CD4-positive, alpha-beta T cell (primary cell): ENCODE measurements around the gene ING3. TPM values are rescaled to one million over a fixed set of nuclear protein-coding genes. Genes with fewer than 3 reads are reported as not detected.

Experiments used
- ATAC-seq: fragments of 200-7000 bp; cut with Tn5 transposase; one replicate; pipeline ENCODE4 v1.10.0; 2022; ENCODE audit warnings: mild to moderate bottlenecking; ENCODE audit not compliant: poor library complexity
- CTCF ChIA-PET: fragments of 350-600 bp; sonication (Branson Sonifier 250); formaldehyde crosslinking; loops from one replicate; lab custom pipeline; 2021; ENCODE audit warnings: antibody characterized with exemption, inconsistent platforms; lab: Charles Lee
- POLR2A ChIA-PET: fragments of 350-600 bp; sonication (Branson Sonifier 250); formaldehyde crosslinking; loops from one replicate; lab custom pipeline; 2021; ENCODE audit warnings: antibody characterized with exemption, inconsistent platforms; lab: Charles Lee
- DNase-seq, 14 experiments: peaks; one replicate each; pipeline ENCODE4 v3.0.0-alpha.2; 2013 to 2020; ENCODE audit warnings: mixed read lengths in 2 of 14
- H3K27ac ChIP-seq, 2 donors: one replicate each; pipeline versions ENCODE4 v1.5.1 to v1.7.0; 2013; ENCODE audit warnings: low read length in 2 of 2, low read depth in 1 of 2, mild to moderate bottlenecking in 1 of 2
- H3K27me3 ChIP-seq, 2 experiments: 1 replicate in 1 of 2; 2 replicates in 1 of 2; pipeline versions ENCODE4 v1.6.1 to v1.7.0; 2013; ENCODE audit warnings: low read length in 2 of 2, control low read depth in 1 of 2, mild to moderate bottlenecking in 1 of 2, moderate library complexity in 1 of 2; ENCODE audit not compliant: insufficient read depth in 2 of 2, control insufficient read depth in 1 of 2
- H3K36me3 ChIP-seq: one replicate; pipeline ENCODE4 v1.6.1; 2013; ENCODE audit warnings: low read length, control low read depth; ENCODE audit not compliant: insufficient read depth
- H3K4me1 ChIP-seq: one replicate; pipeline ENCODE4 v1.6.1; 2013; ENCODE audit warnings: low read length, control low read depth; ENCODE audit not compliant: insufficient read depth
- H3K4me3 ChIP-seq: one replicate; pipeline ENCODE4 v1.5.1; 2013; ENCODE audit warnings: mild to moderate bottlenecking, low read length, moderate library complexity
- H3K9me3 ChIP-seq, 2 experiments: 1 replicate in 1 of 2; 2 replicates in 1 of 2; pipeline versions ENCODE4 v1.6.1 to v1.7.0; 2013; ENCODE audit warnings: low read length in 2 of 2, mild to moderate bottlenecking in 2 of 2, control low read depth in 1 of 2, moderate library complexity in 1 of 2; ENCODE audit not compliant: control insufficient read depth in 1 of 2, insufficient read depth in 1 of 2
- H3K27ac Mint-ChIP-seq: one replicate; pipeline ENCODE4 v1.8.0; 2020; ENCODE audit warnings: mixed read lengths
- H3K27me3 Mint-ChIP-seq: one replicate; pipeline ENCODE4 v1.8.0; 2021; ENCODE audit warnings: mixed read lengths
- H3K36me3 Mint-ChIP-seq: one replicate; pipeline ENCODE4 v1.8.0; 2021; ENCODE audit warnings: low read depth, mixed read lengths
- H3K4me1 Mint-ChIP-seq: one replicate; pipeline ENCODE4 v1.8.0; 2021; ENCODE audit warnings: low read depth, mixed read lengths
- H3K4me3 Mint-ChIP-seq: one replicate; pipeline ENCODE4 v1.8.0; 2020; ENCODE audit warnings: mild to moderate bottlenecking, mixed read lengths
- H3K9me3 Mint-ChIP-seq: one replicate; pipeline ENCODE4 v1.8.0; 2020; ENCODE audit warnings: mixed read lengths
- CTCF ChIP-seq: fragments of 200-600 bp; IDR thresholded peaks from one replicate; pipeline ENCODE4 v1.8.0; 2022; ENCODE audit warnings: antibody characterized with exemption, mild to moderate bottlenecking
- intact Hi-C, 2 experiments: fragments of 100-400 bp; cut with DNase I in 1 of 2; cut with micrococcal nuclease in 1 of 2; formaldehyde crosslinking; loops; one replicate each; pipeline versions ENCODE4 v1.15.1 to v1.9.0; 2023 to 2025; cut with DNase I, micrococcal nuclease
- total RNA-seq, 174 experiments: library from RNA in 2 of 174; stranded (reverse) in 2 of 174; gene quantifications; one replicate each; pipeline ENCODE4 v1.2.3 and lab custom pipeline; 2021 to 2026

ING3 gene
- total RNA-seq, 2 experiments from 2014 or later = 37.9 to 39.3 TPM

GRCh38 chr7:120920591-120921274 lies 29.8 kb upstream of the ING3 start:
- intact Hi-C loops = no loop called here
- no peak overlapping the region for H3K27ac Mint-ChIP-seq
- ATAC-seq (no peak), DNase-seq (no peak)
- H3K4me3 ChIP-seq = no peak overlapping the region
- CTCF ChIA-PET = no interaction called here
- H3K36me3 Mint-ChIP-seq = no peaks in the 10 kb centered on the region
- no peaks in the 10 kb centered on the region for H3K4me1 ChIP-seq
- H3K27me3 Mint-ChIP-seq = peaks cover 30% of the 10 kb centered on the region
- no peaks in the 10 kb centered on the region for H3K36me3 ChIP-seq
- H3K9me3 Mint-ChIP-seq = no peaks in the 10 kb centered on the region
- no peaks in the 10 kb centered on the region for H3K4me1 Mint-ChIP-seq
- POLR2A ChIA-PET = no interaction called here
- H3K9me3 ChIP-seq = no peaks in the 10 kb centered on the region
- no peak overlapping the region for H3K27ac ChIP-seq
- H3K4me3 Mint-ChIP-seq = no peak overlapping the region
- no peaks in the 10 kb centered on the region for H3K27me3 ChIP-seq
- TF ChIP-seq CTCF = no peak

DNA sequence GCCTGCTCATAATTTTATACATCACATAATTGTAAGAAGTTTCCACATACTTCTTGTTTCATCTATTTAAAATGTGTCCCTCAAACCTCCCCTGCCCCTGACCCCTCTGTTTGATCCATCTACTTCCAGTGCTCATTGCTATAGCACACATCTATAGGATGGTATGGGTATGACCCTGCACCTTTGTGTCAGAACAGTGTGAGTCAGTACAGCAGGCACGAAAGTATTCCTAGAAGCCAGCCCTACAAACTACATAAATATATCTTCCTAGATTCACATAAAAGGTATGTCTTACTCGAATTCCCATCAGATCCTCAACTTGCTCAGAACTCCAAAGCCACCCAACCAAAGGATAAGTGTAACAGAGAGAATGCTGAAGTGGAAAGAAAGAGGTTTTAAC lies 25.7 kb upstream of the ING3 start:
- no peak overlapping the region for H3K4me3 Mint-ChIP-seq

DNA sequence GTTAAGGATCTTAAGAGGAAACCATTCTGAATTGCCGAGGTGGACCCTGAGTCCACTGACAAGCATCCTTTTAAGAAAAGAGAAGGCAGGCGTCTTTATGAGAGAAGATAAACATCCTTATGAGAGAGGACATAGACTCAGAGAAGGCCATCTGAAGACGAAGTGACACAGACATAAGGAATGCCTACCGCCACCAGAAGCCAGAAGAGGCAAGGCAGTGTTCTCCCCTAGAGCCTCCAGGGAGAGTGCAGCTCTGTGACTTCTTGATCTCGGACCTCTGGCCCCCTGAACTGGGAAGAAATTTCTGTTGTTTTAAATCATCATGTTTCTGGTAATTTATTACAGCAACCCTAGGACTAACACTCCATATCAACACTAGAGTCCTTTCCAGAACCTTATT lies 25.2 kb upstream of the ING3 start:
- no peak for TF ChIP-seq CTCF
- Mint-ChIP-seq H3K27ac (no peak overlapping the region), H3K4me3 (no peak overlapping the region), H3K9me3 (no peaks in the 10 kb centered on the region), H3K27me3 (peaks cover 43% of the 10 kb centered on the region), H3K36me3 (no peaks in the 10 kb centered on the region), H3K4me1 (no peaks in the 10 kb centered on the region)
- Histone ChIP-seq H3K27me3 (no peaks in the 10 kb centered on the region), H3K27ac (no peak overlapping the region), H3K4me3 (no peak overlapping the region), H3K36me3 (no peaks in the 10 kb centered on the region), H3K9me3 (no peaks in the 10 kb centered on the region), H3K4me1 (no peaks in the 10 kb centered on the region)
- ChIA-PET CTCF (no interaction called here), POLR2A (no interaction called here)
- ATAC-seq (no peak), DNase-seq (no peak)
- intact Hi-C loops = no loop called here

More for the DNA sequence above, 25.7 kb upstream of the ING3 start:
- Histone ChIP-seq H3K27me3 (no peaks in the 10 kb centered on the region), H3K4me3 (no peak overlapping the region), H3K36me3 (no peaks in the 10 kb centered on the region), H3K27ac (no peak overlapping the region), H3K9me3 (no peaks in the 10 kb centered on the region), H3K4me1 (no peaks in the 10 kb centered on the region)
- CTCF ChIA-PET = no interaction called here
- Mint-ChIP-seq H3K27me3 (peaks cover 39% of the 10 kb centered on the region), H3K9me3 (no peaks in the 10 kb centered on the region), H3K36me3 (no peaks in the 10 kb centered on the region), H3K27ac (no peak overlapping the region), H3K4me1 (no peaks in the 10 kb centered on the region)
- intact Hi-C loops = no loop called here
- DNase-seq = no peak
- POLR2A ChIA-PET = no interaction called here
- no peak for TF ChIP-seq CTCF
- no peak for ATAC-seq
